HG02870 (cell line): ENCODE results near the gene OSCP1.
A peak's percentile ranks its signal among the peaks of the same experiment; 100 is the strongest.

Experiments used
- ATAC-seq: cut with Tn5 transposase; IDR thresholded peaks from one replicate; pipeline ENCODE4 v1.9.1; 2021; ENCODE audit warnings: mild to moderate bottlenecking, moderate library complexity; ENCODE audit not compliant: unreplicated experiment

OSCP1 gene

GRCh38 chr1:36386265-36387140 lies 63.7 kb downstream of the OSCP1 start:
- ATAC-seq, result peak; percentile 40

- peak; percentile 91 for ATAC-seq
These were observed 64.6 kb downstream of the OSCP1 start, which contains the start of gene STK40 for GRCh38 chr1:36385410-36386264. Gene STK40, minus strand, starts transcription at chr1:36385924. Its CDS starts 24,592 bp downstream, at chr1:36361332.

- no peak for ATAC-seq
These were observed 65.5 kb downstream of the OSCP1 start for GRCh38 chr1:36384542-36385409.

GRCh38 chr1:36383240-36383639 lies 67.0 kb downstream of the OSCP1 start:
- ATAC-seq, result no peak

GRCh38 chr1:36382669-36383068 lies 67.6 kb downstream of the OSCP1 start:
- no peak for ATAC-seq

GRCh38 chr1:36382231-36382630 lies 68.0 kb downstream of the OSCP1 start:
- ATAC-seq, result no peak

GRCh38 chr1:36381405-36381804 lies 68.8 kb downstream of the OSCP1 start:
- no peak for ATAC-seq

GRCh38 chr1:36380782-36381181 lies 69.5 kb downstream of the OSCP1 start:
- no peak for ATAC-seq

GRCh38 chr1:36380143-36380619 lies 70.1 kb downstream of the OSCP1 start:
- ATAC-seq, result no peak

GRCh38 chr1:36377791-36378492 lies 72.3 kb downstream of the OSCP1 start:
- no peak for ATAC-seq

- no peak for ATAC-seq
These were observed 77.6 kb downstream of the OSCP1 start for GRCh38 chr1:36372617-36373016.

GRCh38 chr1:36369061-36369861 lies 81.0 kb downstream of the OSCP1 start:
- no peak for ATAC-seq
